Activated T-cell treated with anti-CD3 and anti-CD28 coated beads, Interleukin-2, amount 50 U/mL, for 24 hours (primary cell): ENCODE results near the gene LIN52.
"Not testable (repeated sequence)": the region's sequence is repeated elsewhere in the genome, so short reads cannot be mapped to it uniquely, and the experiment has no call there.

Experiments
- DNase-seq: peaks from one replicate; pipeline ENCODE4 v3.0.0-alpha.2; 2020
- H3K27ac Mint-ChIP-seq: 2 replicates; pipeline ENCODE4 v1.8.0; 2020; ENCODE audit warnings: mild to moderate bottlenecking, mixed read lengths
- H3K27me3 Mint-ChIP-seq: 2 replicates; pipeline ENCODE4 v1.8.0; 2020; ENCODE audit warnings: mixed read lengths
- H3K36me3 Mint-ChIP-seq: 2 replicates; pipeline ENCODE4 v1.8.0; 2020; ENCODE audit warnings: low read depth, mixed read lengths
- H3K4me1 Mint-ChIP-seq: 2 replicates; pipeline ENCODE4 v1.8.0; 2020; ENCODE audit warnings: low read depth, mixed read lengths
- H3K4me3 Mint-ChIP-seq: 2 replicates; pipeline ENCODE4 v1.8.0; 2020; ENCODE audit warnings: mild to moderate bottlenecking, moderate library complexity, mixed read lengths
- H3K9me3 Mint-ChIP-seq: 2 replicates; pipeline ENCODE4 v1.8.0; 2020; ENCODE audit warnings: mixed read lengths

Gene LIN52

GRCh38 chr14:74081491-74081890 is 3.3 kb upstream of the LIN52 start:
- no peak overlapping the region for H3K4me3 Mint-ChIP-seq
- H3K27me3 Mint-ChIP-seq, result no peaks in the 10 kb centered on the region
- peaks cover 19% of the 10 kb centered on the region for H3K36me3 Mint-ChIP-seq
- H3K4me1 Mint-ChIP-seq, result peaks cover 27% of the 10 kb centered on the region
- H3K9me3 Mint-ChIP-seq, result no peaks in the 10 kb centered on the region
- H3K27ac Mint-ChIP-seq, result no peak overlapping the region
- no peak for DNase-seq

DNA sequence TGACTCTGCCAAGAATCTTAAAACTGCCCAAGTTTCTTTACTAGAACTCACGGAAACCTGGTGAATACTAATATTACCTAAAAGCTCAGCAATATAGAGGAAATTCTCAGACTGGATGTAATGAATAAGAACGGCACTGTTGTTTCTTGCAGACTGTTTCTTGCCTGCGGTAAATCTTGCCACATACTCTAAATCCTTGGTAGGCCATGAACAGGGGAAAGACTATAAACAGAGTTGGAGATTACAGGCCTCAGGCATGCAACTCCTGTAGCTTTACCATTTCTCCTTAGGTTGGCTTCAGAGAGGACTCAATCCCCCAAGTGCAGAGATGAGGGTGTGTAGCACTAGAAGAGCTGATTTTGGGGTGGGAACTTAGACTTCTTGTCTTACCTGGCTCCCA is 1.6 kb upstream of the LIN52 start:
- peak overlapping the region; percentile 100 for H3K4me3 Mint-ChIP-seq
- no peak for DNase-seq
- no peaks in the 10 kb centered on the region for H3K27me3 Mint-ChIP-seq
- no peaks in the 10 kb centered on the region for H3K9me3 Mint-ChIP-seq
- H3K36me3 Mint-ChIP-seq, result peaks cover 25% of the 10 kb centered on the region
- H3K4me1 Mint-ChIP-seq, result peaks cover 32% of the 10 kb centered on the region
- H3K27ac Mint-ChIP-seq, result no peak overlapping the region

GRCh38 chr14:74083784-74084276 is 926 bp upstream of the LIN52 start:
- peak overlapping the region; percentile 100 for H3K4me3 Mint-ChIP-seq
- no peak for DNase-seq
- H3K4me1 Mint-ChIP-seq, result peaks cover 35% of the 10 kb centered on the region
- H3K27me3 Mint-ChIP-seq, result no peaks in the 10 kb centered on the region
- H3K36me3 Mint-ChIP-seq, result peaks cover 29% of the 10 kb centered on the region
- H3K9me3 Mint-ChIP-seq, result no peaks in the 10 kb centered on the region
- H3K27ac Mint-ChIP-seq, result peak overlapping the region; percentile 100

GRCh38 chr14:74085047-74085637 is 386 bp downstream of the LIN52 start:
- H3K4me1 Mint-ChIP-seq, result peaks cover 43% of the 10 kb centered on the region
- no peaks in the 10 kb centered on the region for H3K9me3 Mint-ChIP-seq
- H3K36me3 Mint-ChIP-seq, result peaks cover 33% of the 10 kb centered on the region
- peak overlapping the region; percentile 100 for H3K27ac Mint-ChIP-seq
- peak overlapping the region; percentile 100 for H3K4me3 Mint-ChIP-seq
- DNase-seq, result no peak
- no peaks in the 10 kb centered on the region for H3K27me3 Mint-ChIP-seq

DNA sequence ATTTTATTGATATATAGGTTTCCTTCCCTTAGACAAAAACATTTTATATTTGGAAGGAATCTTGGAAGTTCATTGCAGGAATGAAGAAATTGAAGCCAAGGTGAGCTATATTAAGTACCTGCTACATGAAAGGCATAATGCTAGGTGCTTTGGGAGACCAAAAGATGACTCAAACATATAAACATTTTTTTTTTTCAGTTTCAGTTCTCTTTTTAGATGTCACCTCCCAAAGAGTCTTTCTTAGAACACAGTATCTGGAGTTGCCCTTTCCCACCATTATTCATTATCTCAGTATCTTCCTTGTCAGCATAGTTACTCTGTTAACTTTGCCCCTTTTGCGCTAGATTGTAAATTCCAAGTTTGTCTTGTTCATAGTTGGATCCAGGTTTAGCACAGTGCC is 1.1 kb downstream of the LIN52 start:
- H3K27ac Mint-ChIP-seq, result peak overlapping the region; percentile 100
- H3K4me3 Mint-ChIP-seq, result peak overlapping the region; percentile 100
- H3K4me1 Mint-ChIP-seq, result peaks cover 43% of the 10 kb centered on the region
- H3K27me3 Mint-ChIP-seq, result no peaks in the 10 kb centered on the region
- H3K9me3 Mint-ChIP-seq, result no peaks in the 10 kb centered on the region
- peaks cover 36% of the 10 kb centered on the region for H3K36me3 Mint-ChIP-seq
- DNase-seq, result no peak

DNA sequence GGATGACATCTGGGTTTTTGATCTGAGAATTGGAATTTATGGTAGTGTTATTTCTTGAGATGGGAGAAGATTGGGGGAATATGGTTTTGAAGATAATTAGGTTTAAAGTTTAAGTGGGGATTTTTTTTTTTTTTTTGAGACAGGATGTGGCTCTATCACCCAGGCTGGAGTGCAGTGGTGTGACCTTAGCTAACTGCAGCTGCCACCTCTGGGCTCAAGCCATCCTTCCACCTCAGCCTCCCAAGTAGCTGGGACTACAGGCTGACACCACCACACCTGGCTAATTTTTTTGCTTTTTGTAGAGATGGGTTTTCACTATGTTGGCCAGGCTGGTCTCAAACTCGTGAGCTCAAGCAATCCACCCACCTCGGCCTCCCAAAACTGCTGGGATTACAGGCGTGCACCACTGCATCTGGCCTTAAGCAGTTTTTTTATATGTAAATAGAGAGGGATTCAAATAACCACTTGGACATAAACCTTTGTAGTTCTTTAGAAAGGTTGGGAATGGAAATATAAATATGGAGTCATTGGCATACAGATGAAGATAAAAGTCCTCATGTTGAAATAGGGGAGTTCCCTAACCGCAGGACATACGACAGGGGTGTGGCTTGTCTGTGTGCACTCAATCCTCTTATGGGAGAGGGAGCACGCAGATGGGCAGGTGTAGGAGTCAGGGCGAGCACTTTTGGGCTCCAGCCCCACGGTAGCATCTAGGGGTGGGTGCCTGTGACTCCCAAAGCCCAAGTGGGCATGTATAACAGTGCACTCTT is 4.7 kb downstream of the LIN52 start:
- peaks cover 51% of the 10 kb centered on the region for H3K36me3 Mint-ChIP-seq
- no peak overlapping the region for H3K4me3 Mint-ChIP-seq
- no peak overlapping the region for H3K27ac Mint-ChIP-seq
- no peak for DNase-seq
- H3K4me1 Mint-ChIP-seq, result peaks cover 29% of the 10 kb centered on the region
- H3K9me3 Mint-ChIP-seq, result no peaks in the 10 kb centered on the region
- no peaks in the 10 kb centered on the region for H3K27me3 Mint-ChIP-seq

DNA sequence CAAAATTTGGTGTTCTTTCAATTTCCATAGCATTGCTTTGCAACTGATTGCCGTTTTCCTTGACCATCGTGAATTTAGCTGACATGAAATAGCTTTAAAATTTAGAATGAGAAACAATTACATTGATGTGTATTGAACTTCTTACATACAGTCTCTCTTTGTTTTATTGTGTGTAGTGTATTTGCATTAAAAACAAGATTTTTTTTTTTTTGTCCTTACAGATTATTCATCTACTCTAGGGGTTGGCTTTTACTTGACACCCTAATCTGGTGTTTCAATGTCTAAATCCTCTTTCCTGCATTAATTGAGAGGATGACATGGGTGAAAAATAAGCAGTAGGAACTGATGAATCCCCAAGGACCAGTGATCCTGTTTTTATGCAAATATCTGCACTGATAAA is 20.6 kb downstream of the LIN52 start:
- peaks cover 64% of the 10 kb centered on the region for H3K36me3 Mint-ChIP-seq
- H3K4me1 Mint-ChIP-seq, result no peaks in the 10 kb centered on the region
- no peak for DNase-seq
- H3K27me3 Mint-ChIP-seq, result no peaks in the 10 kb centered on the region
- H3K4me3 Mint-ChIP-seq, result no peak overlapping the region
- no peak overlapping the region for H3K27ac Mint-ChIP-seq
- no peaks in the 10 kb centered on the region for H3K9me3 Mint-ChIP-seq

DNA sequence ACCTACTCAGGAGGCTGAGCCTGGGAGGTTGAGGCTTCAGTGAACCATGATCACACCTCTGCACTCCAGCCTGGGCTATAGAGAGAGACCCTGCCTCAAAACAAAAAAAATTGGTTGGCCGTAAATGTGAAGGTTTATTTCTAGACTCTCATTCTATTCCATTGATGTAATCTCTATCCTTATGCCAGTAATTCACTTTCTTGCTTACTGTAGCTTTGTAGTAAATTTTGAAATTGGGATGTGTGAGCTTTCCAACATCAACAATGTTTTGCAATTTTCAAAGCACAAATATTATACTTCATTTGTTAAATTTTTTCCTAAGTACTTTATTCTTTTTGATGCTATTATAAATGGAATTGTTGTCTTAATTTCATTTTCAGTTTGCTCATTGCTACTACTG is 24.6 kb downstream of the LIN52 start:
- DNase-seq, result no peak
- no peaks in the 10 kb centered on the region for H3K4me1 Mint-ChIP-seq
- no peak overlapping the region for H3K27ac Mint-ChIP-seq
- no peak overlapping the region for H3K4me3 Mint-ChIP-seq
- H3K36me3 Mint-ChIP-seq, result peaks cover 54% of the 10 kb centered on the region
- H3K27me3 Mint-ChIP-seq, result no peaks in the 10 kb centered on the region
- no peaks in the 10 kb centered on the region for H3K9me3 Mint-ChIP-seq

DNA sequence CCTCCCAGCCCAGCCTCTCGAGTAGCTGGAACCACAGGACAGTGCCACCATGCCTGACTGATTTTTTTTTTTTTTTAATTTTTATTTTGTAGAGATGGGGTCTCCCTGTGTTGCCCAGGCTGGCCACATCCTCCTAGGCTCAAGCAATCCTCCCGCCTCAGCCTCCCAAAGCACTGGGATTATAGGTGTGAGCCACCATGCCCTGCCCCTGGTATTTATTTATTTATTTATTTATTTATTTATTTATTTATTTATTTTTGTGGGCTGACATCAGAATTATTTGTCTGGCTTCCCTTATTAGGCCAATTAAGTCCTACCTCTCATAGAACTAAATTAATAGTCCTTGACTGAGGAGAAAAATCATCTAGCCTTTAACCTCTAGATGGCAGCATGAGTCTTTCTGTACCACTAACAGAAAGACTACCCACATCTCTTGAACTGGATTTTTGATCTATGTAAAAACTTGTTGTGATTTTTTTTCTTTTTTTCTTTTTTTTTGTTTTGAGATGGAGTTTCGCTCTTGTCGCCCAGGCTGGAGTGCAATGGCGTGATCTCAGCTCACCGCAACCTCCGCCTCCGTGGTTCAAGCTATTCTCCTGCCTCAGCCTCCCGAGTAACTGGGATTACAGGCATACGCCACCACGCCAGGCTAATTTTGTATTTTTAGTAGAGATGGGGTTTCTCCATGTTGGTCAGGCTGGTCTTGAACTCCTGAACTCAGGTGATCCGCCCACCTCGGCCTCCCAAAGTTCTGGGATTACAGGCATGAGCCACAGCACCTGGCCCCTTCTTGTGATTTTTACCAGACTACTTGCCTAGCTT is 26.9 kb downstream of the LIN52 start:
- H3K4me3 Mint-ChIP-seq, result not testable (repeated sequence)

GRCh38 chr14:74125487-74125886 is 40.7 kb downstream of the LIN52 start:
- H3K4me3 Mint-ChIP-seq, H3K4me1 Mint-ChIP-seq, H3K27me3 Mint-ChIP-seq, H3K9me3 Mint-ChIP-seq, DNase-seq, H3K27ac Mint-ChIP-seq: not testable (repeated sequence)
- H3K36me3 Mint-ChIP-seq, result peaks cover 27% of the 10 kb centered on the region

More for the DNA sequence above, 26.9 kb downstream of the LIN52 start:
- DNase-seq, H3K27ac Mint-ChIP-seq, H3K27me3 Mint-ChIP-seq, H3K9me3 Mint-ChIP-seq, H3K4me1 Mint-ChIP-seq: not testable (repeated sequence)
- peaks cover 46% of the 10 kb centered on the region for H3K36me3 Mint-ChIP-seq

GRCh38 chr14:74126315-74127013 is 41.7 kb downstream of the LIN52 start:
- Mint-ChIP-seq H3K4me1 (no peaks in the 10 kb centered on the region), H3K9me3 (no peaks in the 10 kb centered on the region), H3K36me3 (peaks cover 19% of the 10 kb centered on the region), H3K27me3 (no peaks in the 10 kb centered on the region), H3K27ac (no peak overlapping the region), H3K4me3 (no peak overlapping the region)
- no peak for DNase-seq

DNA sequence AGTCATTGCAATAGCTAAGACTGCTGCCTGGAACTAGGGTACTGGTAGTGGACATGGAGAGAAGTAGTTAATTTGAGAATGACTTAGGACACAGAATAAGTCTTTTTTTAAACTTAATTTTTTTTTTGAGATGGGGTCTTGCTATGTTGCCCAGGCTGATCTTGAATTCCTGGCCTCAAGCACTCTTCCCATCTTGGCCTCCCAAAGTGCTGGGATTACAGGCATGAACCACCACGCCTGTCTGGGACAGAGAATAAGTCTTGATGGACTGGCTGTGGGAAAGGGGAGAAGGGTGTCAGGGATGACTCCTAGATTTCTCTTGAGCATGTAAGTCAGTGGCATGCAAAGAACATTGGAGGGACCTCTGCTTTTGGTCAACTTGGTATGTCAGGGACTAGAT is 42.9 kb downstream of the LIN52 start:
- no peaks in the 10 kb centered on the region for H3K4me1 Mint-ChIP-seq
- no peak overlapping the region for H3K27ac Mint-ChIP-seq
- H3K36me3 Mint-ChIP-seq, result peaks cover 17% of the 10 kb centered on the region
- H3K4me3 Mint-ChIP-seq, result no peak overlapping the region
- H3K27me3 Mint-ChIP-seq, result no peaks in the 10 kb centered on the region
- no peaks in the 10 kb centered on the region for H3K9me3 Mint-ChIP-seq
- DNase-seq, result no peak

GRCh38 chr14:74133833-74134481 is 49.2 kb downstream of the LIN52 start:
- no peaks in the 10 kb centered on the region for H3K27me3 Mint-ChIP-seq
- H3K4me1 Mint-ChIP-seq, result peaks cover 24% of the 10 kb centered on the region
- H3K27ac Mint-ChIP-seq, result peak overlapping the region; percentile 12
- no peaks in the 10 kb centered on the region for H3K36me3 Mint-ChIP-seq
- no peaks in the 10 kb centered on the region for H3K9me3 Mint-ChIP-seq
- H3K4me3 Mint-ChIP-seq, result no peak overlapping the region
- DNase-seq, result no peak

DNA sequence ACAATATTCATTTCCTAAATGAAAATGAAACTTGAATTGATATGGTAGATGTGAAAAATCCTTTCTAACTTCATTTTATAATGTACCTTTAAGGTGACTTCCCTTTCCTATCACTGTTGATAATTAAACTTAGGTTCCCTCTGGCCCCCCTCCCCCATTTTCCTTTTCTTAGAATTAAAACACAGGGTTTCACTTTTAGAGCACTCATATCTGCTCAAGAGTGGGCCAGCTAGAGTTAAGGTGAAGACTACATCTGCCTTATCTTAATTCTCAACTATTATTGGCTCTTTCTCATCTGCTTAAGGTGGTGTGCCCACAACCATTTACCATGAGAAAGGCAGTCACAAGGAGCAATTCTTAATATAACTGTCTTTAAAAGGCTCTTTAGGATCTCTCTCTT is 49.7 kb downstream of the LIN52 start:
- DNase-seq, result no peak
- Mint-ChIP-seq H3K9me3 (no peaks in the 10 kb centered on the region), H3K27me3 (no peaks in the 10 kb centered on the region), H3K4me3 (no peak overlapping the region), H3K36me3 (no peaks in the 10 kb centered on the region), H3K4me1 (peaks cover 24% of the 10 kb centered on the region), H3K27ac (peak overlapping the region; percentile 12)
